GM15510 (cell line): ENCODE results near the gene HNRNPUL1.

Experiments used
- POLR2A ChIP-seq: IDR thresholded peaks from 3 replicates; pipeline ENCODE4 v1.6.1; 2011; ENCODE audit warnings: borderline replicate concordance; ENCODE audit not compliant: insufficient read length; ENCODE audit errors: extremely low read depth

The HNRNPUL1 gene

DNA sequence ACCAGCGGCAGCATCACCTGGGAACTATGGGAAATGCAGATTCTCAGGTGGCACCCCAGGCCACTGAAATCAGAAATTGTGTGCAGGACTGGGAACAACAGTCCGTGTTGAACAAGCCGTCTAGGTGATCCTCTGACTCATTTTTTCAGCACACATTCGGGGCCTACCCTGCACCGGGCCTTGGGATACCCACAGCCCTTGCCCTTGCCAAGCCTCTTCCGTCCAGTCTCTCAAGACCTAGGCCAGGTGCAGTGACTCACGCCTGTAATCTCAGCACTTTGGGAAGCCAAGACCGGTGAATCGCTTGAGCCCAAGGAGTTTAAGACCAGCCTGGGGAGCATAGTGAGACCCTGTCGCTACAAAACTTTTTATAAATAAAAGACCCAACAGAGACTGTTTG lies 71.3 kb downstream of the HNRNPUL1 start:
- no peak for TF ChIP-seq POLR2A

DNA sequence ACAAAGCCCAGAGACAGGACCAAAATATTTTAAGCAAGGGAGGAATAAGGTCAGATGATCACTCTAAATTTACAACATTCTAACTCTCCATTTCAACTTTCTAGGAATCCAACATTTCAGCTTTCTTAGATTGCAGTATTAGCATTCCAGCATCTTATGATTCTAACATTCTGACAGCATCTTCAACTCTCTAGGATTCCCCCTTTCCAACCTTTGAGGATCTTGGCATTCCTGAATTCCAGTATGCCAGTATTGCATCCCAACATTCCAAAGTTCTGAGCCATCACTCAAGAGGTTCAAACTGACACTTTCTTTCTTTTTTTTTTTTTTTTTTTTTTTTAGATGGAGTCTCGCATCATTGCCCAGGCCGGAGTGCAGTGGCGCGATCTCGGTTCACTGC lies 75.8 kb downstream of the HNRNPUL1 start:
- no peak for TF ChIP-seq POLR2A

DNA sequence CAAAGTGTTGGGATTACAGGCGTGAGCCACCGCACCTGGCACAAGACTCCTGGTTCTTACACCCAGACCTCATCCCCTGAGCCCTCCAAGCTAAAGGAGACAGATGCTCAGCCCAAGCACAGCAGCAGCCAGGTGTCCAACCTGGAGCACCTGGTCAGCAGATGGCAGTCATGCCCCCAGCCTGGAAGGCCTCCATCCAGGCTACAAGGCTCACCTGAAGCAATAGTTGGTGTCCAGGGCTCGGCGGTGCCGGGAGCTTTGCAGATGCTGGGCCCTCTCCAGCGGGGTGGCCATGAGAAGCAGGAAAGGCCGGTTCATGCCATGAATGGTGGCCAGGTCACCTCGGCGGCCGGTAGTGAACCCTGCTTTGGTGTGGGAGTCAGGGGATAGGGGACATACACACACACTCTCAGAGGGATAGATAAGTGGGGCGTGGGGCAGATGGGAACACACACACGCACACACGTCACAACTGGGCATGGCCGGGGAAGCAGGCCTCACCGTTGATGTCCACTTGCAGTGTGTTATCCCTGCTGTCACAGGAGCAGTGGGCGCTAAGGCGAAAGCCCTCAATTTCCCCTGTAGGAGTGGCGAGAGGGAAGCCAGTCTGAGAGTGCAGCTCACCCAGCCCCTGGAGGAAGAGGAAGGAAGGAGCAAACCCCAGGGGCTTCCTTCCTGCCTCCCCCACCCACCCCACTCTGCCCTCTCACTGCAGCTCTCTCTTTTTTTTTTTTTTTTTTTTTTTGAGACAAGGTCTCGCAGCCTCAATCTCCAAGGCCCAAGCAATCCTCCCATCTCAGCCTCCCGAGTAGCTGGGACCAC lies 77.7 kb downstream of the HNRNPUL1 start:
- no peak for TF ChIP-seq POLR2A

DNA sequence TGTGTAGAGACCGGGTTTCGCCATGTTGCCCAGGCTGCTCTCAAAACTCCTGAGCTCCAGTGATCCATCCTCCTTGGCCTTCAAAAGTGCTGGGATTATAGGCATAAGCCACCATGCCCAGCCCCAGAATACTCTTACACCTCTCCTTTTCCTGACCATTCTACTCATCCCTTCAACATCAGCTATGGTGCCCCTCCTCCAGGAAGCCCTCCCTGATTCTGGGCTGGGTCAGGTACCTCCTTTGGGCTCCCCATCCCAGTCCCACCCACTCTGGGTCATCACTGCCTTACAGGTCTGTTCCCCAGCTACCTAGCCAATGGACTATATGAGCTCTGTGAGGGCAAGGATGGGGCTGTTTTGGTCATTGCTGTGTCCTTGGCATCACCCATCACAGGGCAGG lies 80.0 kb downstream of the HNRNPUL1 start:
- no peak for TF ChIP-seq POLR2A

DNA sequence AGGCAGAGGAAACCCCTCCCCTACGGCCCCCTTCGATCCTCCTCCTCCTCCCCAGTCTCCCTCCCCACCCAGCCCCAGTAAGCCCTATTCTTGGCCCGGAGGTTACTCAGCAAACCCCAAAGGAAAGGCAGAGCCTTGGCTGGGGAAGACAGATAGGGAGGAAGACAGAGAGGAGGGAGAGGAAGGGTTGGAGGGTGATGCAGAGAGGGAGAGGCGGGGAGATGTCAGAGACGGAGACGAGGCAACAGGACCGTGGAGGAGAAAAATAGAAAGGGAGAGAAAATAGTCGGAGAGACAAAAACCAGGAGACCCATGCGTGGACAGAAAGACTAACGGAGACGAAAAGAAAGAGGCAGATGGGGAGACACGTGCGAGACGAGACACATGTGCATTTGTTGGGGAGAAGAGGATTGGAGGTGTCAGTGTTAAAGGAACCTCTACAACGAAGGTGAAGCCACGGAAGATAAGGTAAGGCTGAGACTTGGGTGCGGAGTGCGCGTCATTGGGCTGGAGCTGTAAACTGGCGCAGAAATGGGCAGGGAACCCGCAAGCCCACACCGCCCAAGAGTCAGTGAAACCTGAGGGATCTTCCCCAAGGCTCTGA lies 86.7 kb downstream of the HNRNPUL1 start:
- TF ChIP-seq POLR2A, result no peak

DNA sequence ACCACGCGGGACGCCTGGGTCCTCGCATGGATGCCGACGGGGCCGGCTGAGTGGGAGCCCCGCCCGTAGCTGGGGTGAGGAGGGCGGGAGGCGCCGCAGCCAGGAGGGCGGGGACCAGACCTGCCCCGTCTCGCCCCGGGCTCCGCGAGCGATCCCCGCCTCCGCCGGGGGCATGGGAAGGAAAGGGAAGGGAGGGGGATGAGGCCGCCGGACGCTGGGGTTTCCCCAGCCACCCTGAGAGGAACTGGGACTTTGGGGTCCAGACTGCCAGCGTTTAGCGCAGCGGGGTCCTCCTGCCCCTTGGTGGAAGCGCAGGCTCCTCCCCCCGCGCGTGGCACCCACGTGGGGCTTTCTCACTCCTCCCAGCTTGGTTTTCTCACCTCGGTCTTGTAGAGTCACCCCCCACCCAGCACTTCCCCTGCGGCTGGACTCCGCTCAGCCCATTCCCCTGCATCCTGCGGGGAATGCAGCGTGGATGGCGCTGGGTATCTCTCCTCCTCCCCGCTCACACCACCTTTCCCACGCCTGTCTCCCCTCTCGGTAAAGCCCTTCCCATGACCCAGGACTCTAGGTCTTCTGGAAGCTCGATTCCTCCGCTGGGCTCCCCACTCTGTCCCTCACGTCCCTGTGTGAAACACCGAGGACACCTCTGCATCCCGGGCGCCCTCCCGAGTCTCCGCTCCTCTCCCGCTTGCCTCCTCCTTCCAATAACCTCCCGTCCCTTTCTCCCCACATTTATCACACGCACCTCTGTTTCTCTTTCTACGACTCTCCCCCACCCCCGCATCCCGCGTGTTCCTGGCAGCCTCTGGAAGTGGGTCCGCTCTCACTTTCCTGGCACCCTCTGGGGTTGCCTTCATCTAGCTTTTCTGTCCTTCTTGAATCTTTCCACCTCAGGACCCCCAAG lies 87.4 kb downstream of the HNRNPUL1 start:
- TF ChIP-seq POLR2A, result peak; percentile 51

DNA sequence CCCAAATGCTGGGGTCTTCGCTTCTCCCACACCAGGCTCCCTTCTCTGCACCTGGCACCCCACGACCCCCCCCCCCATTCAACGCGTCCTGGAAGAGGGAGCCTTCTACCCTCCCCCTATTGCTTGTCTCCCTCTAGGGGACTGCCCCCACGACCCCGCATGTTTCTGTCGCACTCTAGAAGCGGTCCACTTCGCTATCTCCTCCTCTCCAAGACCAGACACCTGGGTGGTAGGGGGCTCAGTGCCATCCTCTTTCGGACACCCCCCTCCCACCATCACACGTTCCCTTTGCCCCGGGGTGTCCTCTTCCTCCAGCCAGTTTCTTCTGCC lies 88.1 kb downstream of the HNRNPUL1 start:
- no peak for TF ChIP-seq POLR2A

DNA sequence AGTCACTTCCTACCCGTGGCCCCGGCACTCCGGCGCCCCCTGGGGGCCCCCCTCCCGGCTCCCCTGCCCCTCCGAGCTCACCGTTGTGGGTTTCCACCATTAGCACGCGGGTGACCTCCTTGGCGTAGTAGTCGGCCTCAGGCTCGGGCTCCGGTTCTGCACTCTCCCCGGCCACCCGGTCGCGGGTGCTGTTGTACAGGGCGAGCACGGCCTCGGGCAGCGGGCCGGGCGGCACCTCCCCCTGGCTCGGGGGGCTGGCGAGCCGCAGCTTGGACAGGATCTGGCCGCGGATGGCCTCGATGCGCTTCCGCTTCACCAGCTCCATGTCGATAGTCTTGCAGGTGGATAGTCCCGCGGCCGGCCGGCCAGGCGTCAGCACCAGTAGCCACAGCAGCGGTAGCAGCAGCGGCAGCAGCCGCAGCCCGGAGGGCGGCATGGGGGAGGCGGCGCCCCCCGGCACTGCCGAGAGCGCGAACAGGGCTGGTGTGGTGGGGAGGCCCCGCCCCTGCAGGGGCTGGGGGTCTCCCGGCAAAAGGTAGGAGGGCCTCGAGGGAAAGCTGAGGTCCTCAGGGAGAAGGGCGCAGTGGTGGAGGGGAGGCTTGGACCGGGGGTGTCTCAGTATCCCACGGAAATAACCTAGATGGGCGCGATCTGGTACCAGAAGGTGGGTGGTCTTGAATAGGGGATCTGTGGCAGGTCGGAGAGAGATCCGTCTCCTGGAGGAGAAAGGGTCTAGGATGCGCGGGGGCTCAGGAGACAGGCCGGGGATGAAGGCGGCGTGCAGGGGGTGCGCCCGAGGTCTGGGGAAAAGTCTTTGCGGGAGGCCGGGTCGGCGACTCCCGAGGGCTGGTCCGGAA lies 88.7 kb downstream of the HNRNPUL1 start:
- peak; percentile 46 for TF ChIP-seq POLR2A

DNA sequence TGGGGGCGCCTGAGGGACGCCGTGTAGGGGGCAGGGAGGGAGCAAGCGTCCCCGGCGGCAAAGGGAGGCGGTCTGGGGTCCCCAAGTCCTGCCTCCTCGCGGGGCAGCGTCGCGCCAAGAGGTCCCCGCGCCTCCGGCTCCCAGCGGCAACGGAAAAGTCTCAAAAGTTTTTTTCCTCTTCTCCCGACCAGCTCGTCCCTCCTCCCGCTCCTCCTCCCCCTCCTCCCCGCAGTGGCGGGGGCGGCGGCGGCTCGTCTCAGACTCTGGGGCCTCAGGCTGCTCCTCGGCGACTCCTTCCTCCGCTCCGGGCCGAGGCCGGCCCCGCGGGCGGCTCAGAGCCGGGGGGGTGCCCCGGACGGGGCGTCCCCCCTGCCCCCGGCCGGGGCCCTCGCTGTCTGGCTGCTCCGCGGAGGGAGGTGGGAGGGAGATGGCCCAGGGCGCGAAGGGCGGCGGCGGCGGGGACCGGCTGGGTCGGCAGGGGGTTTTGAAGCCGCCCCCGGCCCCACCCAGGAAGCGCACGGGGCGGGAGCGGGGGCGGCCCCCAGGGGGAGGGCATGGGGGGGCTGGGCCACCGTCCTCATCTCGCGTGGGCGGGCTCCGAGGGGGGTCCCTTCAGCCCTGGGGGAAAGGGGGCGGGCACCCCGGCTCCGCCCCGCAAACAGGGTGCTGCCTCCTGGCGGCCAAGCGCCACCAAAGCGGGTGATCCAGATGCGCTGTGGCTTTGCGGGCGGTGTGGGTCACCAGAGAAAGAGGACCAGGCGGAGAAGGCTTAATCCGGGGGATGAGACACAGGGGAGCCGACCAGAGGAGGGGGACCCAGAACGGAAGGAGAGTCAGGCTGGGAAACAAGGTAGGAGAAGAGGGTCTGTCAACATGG lies 89.5 kb downstream of the HNRNPUL1 start, which contains the start of gene TGFB1:
Gene TGFB1, minus strand, starts transcription at position 457 of the 877 bp plus-strand sequence. CDS start 878 bp downstream, outside the sequence.
- TF ChIP-seq POLR2A, result peak; percentile 95

DNA sequence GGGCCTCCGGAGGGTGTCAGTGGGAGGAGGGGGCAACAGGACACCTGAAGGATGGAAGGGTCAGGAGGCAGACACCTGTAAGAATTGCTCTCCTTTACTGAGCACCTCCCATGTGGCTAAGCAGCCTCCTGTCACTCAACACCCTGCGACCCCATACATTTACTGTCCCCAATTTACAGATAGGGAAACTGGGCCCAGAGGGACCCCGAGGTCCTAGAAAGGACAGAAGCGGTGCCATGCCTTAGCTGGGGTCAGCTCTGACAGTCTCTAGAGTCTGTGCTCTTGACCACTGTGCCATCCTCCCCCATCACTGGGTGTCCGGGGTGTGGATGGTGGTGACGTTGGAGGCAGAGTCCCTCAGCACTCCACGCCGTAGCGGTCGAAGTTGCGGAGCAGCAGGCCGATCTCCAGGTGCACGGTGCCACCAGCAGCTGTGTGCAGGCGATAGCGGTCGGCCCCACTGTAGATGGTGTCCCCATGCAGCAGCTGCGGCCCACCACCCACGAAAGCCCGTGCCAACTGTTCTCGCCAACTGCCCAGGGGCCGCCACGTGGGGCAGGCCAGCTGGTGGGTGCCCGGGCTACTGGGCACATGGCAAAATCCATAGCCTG lies 90.3 kb downstream of the HNRNPUL1 start:
- no peak for TF ChIP-seq POLR2A

DNA sequence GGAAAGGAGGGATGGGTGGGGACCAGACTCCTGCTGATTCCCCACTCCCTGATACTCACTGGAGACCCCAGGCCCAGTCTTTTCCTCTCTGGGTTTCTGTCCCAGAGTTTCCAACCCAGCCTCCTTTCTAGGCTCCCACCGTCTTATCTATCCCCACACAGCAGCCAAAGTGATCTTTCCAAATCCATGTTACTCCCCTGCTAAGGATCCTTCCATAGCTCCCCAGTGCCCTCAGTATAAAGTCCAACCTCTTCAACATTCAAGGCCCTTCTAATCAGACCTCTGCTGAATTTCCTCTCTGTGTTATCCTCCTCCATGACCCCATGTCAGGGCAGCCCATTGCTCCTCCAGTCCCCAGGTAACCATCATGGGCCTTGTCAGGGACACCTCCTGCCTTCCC lies 90.9 kb downstream of the HNRNPUL1 start:
- TF ChIP-seq POLR2A, result no peak

DNA sequence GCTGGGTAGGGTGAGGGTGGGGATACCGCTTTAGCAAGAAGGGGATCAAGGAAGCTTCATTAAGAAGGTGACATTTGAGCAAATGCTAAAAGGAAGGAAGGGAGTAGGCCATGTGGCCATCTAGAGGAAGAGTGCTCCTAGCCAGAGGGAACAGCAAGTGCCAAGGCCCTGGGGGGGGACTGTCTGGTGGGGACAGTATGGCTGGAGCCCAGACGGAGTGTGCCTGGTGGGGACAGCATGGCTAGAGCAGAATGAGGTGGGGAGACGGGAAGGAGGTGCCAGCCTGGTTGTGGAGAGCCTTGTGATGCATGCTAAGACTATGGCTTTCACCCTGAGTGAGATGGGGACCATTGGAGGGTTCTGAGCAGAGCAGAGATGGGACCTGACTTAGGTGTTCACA lies 91.6 kb downstream of the HNRNPUL1 start:
- TF ChIP-seq POLR2A, result no peak
